ENCODE measurements around the gene CTNNA2.

CTNNA2 gene

GRCh38 chr2:80573167-80573566, 1060.3 kb downstream of the CTNNA2 start:
- DNase-seq (ENCODE audit: low read depth) = no peak

- no peak for DNase-seq (ENCODE audit: low read depth)
Observed at GRCh38 chr2:80573950-80574349, 1061.1 kb downstream of the CTNNA2 start.

- no peak for DNase-seq (ENCODE audit: low read depth)
Observed at GRCh38 chr2:80579756-80580155, 1066.9 kb downstream of the CTNNA2 start.

- DNase-seq (ENCODE audit: low read depth) = no peak
Observed at GRCh38 chr2:80591233-80591632, 1078.4 kb downstream of the CTNNA2 start.

GRCh38 chr2:80592106-80592505, 1079.3 kb downstream of the CTNNA2 start:
- DNase-seq (ENCODE audit: low read depth) = no peak

- DNase-seq (ENCODE audit: low read depth) = no peak
Observed at GRCh38 chr2:80610108-80610507, 1097.3 kb downstream of the CTNNA2 start.

- DNase-seq (ENCODE audit: low read depth) = no peak
Observed at GRCh38 chr2:80621656-80622055, 1108.8 kb downstream of the CTNNA2 start.

- DNase-seq (ENCODE audit: low read depth) = no peak
Observed at GRCh38 chr2:80624062-80624461, 1111.2 kb downstream of the CTNNA2 start.

GRCh38 chr2:80634590-80634989, 1121.7 kb downstream of the CTNNA2 start:
- no peak for DNase-seq (ENCODE audit: low read depth)

GRCh38 chr2:80638783-80639182, 1125.9 kb downstream of the CTNNA2 start:
- DNase-seq (ENCODE audit: low read depth) = no peak

- DNase-seq (ENCODE audit: low read depth) = no peak
Observed at GRCh38 chr2:80642465-80642864, 1129.6 kb downstream of the CTNNA2 start.

GRCh38 chr2:80643598-80643997, 1130.7 kb downstream of the CTNNA2 start:
- DNase-seq (ENCODE audit: low read depth) = no peak

GRCh38 chr2:80651435-80651834, 1138.6 kb downstream of the CTNNA2 start:
- no peak for DNase-seq (ENCODE audit: low read depth)

- DNase-seq (ENCODE audit: low read depth) = no peak
Observed at GRCh38 chr2:80655265-80655664, 1142.4 kb downstream of the CTNNA2 start.

GRCh38 chr2:80670763-80671162, 1157.9 kb downstream of the CTNNA2 start:
- no peak for DNase-seq (ENCODE audit: low read depth)

GRCh38 chr2:80687524-80687923, 1174.7 kb downstream of the CTNNA2 start:
- DNase-seq (ENCODE audit: low read depth) = no peak

- DNase-seq (ENCODE audit: low read depth) = no peak
Observed at GRCh38 chr2:80689106-80689505, 1176.3 kb downstream of the CTNNA2 start.

Measured in T-helper 22 cell (primary cell).